Epithelial cell of prostate (primary cell): Measurements from ENCODE around the gene CLEC7A.

Experiments used
- DNase-seq: peaks from one replicate; pipeline ENCODE4 v3.0.0-alpha.2; 2011; ENCODE audit warnings: low read depth, low spot score
- H3K27ac ChIP-seq: fragments of 450-650 bp; 2 replicates; pipeline ENCODE4 v1.5.1; 2017; ENCODE audit warnings: mild to moderate bottlenecking

Gene CLEC7A

GRCh38 chr12:10142976-10143589, 13.1 kb upstream of the CLEC7A start:
- H3K27ac ChIP-seq = no peak overlapping the region
- DNase-seq = no peak

- DNase-seq = no peak
- no peak overlapping the region for H3K27ac ChIP-seq
These were observed 10.0 kb upstream of the CLEC7A start for GRCh38 chr12:10140001-10140400.

GRCh38 chr12:10136637-10137205, 6.7 kb upstream of the CLEC7A start:
- DNase-seq = no peak
- H3K27ac ChIP-seq = no peak overlapping the region

- no peak for DNase-seq
- no peak overlapping the region for H3K27ac ChIP-seq
These were observed 5.1 kb upstream of the CLEC7A start for GRCh38 chr12:10135126-10135525.

GRCh38 chr12:10132850-10133370, 2.9 kb upstream of the CLEC7A start:
- no peak overlapping the region for H3K27ac ChIP-seq
- DNase-seq = no peak

- no peak for DNase-seq
- H3K27ac ChIP-seq = no peak overlapping the region
These were observed 1.2 kb upstream of the CLEC7A start for GRCh38 chr12:10131111-10131690.

GRCh38 chr12:10128687-10129086, 1.3 kb downstream of the CLEC7A start:
- no peak for DNase-seq
- no peak overlapping the region for H3K27ac ChIP-seq

- no peak overlapping the region for H3K27ac ChIP-seq
- no peak for DNase-seq
These were observed 3.6 kb downstream of the CLEC7A start for GRCh38 chr12:10126413-10126812.

GRCh38 chr12:10122689-10123088, 7.3 kb downstream of the CLEC7A start:
- DNase-seq = no peak
- no peak overlapping the region for H3K27ac ChIP-seq

GRCh38 chr12:10121278-10121677, 8.7 kb downstream of the CLEC7A start:
- no peak overlapping the region for H3K27ac ChIP-seq
- DNase-seq = no peak

- no peak overlapping the region for H3K27ac ChIP-seq
- DNase-seq = no peak
These were observed 10.9 kb downstream of the CLEC7A start for GRCh38 chr12:10119066-10119465.

- H3K27ac ChIP-seq = no peak overlapping the region
- DNase-seq = no peak
These were observed 14.1 kb downstream of the CLEC7A start for GRCh38 chr12:10115890-10116289.

- no peak overlapping the region for H3K27ac ChIP-seq
These were observed 14.7 kb downstream of the CLEC7A start for GRCh38 chr12:10115311-10115710.

GRCh38 chr12:10113920-10114319, 16.1 kb downstream of the CLEC7A start:
- DNase-seq = no peak
- no peak overlapping the region for H3K27ac ChIP-seq

More at GRCh38 chr12:10115311-10115710, 14.7 kb downstream of the CLEC7A start:
- no peak for DNase-seq

- H3K27ac ChIP-seq = no peak overlapping the region
- DNase-seq = no peak
These were observed 16.9 kb downstream of the CLEC7A start for GRCh38 chr12:10113075-10113474.

- no peak for DNase-seq
- no peak overlapping the region for H3K27ac ChIP-seq
These were observed 18.5 kb downstream of the CLEC7A start for GRCh38 chr12:10111451-10111850.

GRCh38 chr12:10110256-10110844, 19.6 kb downstream of the CLEC7A start:
- DNase-seq = no peak
- H3K27ac ChIP-seq = no peak overlapping the region

GRCh38 chr12:10102322-10102721, 27.7 kb downstream of the CLEC7A start:
- no peak for DNase-seq
- H3K27ac ChIP-seq = no peak overlapping the region

GRCh38 chr12:10101648-10102220, 28.3 kb downstream of the CLEC7A start:
- H3K27ac ChIP-seq = no peak overlapping the region
- no peak for DNase-seq

- DNase-seq = no peak
These were observed 28.9 kb downstream of the CLEC7A start for GRCh38 chr12:10101042-10101579.

GRCh38 chr12:10098791-10099190, 31.2 kb downstream of the CLEC7A start, which contains the start of gene CLEC1A:
TSS of gene CLEC1A (minus strand) at chr12:10098985. CDS start at chr12:10098922, 63 bp downstream.
- no peak within 1 kb of the TSS for H3K27ac ChIP-seq
- DNase-seq = no peak

More at GRCh38 chr12:10101042-10101579, 28.9 kb downstream of the CLEC7A start:
- no peak overlapping the region for H3K27ac ChIP-seq
